ENCODE results near the gene UBFD1. TPM values are rescaled to one million over a fixed set of nuclear protein-coding genes. Genes with fewer than 3 reads are reported as not detected.

Gene UBFD1
- total RNA-seq, 4 donors from 2014 or later: 75.0 to 147 (median 127) TPM

DNA sequence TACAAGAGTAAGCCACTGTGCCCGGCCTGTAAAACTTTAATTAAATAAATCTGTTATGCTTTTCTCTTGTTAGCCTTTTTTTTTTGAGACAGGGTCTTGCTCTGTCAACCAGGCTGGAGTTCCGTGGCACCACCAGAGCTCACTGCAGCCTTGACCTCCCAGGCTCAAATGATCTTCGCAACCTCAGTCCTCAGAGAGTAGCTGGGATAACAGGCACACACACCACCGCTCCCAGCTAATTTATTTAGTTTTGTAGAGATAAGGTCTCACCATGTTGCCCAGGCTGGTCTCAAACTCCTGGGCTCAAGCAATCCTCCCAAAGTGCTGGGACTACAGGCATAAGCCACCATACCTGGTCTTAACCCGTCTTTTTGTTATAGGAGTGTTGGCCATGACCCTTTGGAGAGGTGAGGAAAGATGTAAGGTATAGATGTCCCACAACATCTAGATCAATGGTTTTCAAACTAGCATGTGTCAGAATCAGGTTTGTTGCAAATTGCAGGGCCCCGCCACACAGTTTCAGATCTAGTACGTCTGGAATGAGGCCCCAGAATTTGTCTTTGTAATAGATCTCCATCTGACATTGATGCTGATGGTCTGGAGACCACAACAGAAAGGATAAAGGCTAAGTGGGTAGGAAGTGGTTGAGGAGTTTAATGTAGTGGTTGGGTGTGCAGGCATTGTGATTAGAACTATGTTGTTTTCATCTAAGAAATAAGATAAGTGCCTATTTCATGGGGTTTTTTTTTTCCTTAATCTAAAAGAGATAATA lies 43.0 kb upstream of the UBFD1 start:
- no peak for TF ChIP-seq POLR2A (IDR thresholded peaks at IDR 0.05)
- TF ChIP-seq, protein P1, sequence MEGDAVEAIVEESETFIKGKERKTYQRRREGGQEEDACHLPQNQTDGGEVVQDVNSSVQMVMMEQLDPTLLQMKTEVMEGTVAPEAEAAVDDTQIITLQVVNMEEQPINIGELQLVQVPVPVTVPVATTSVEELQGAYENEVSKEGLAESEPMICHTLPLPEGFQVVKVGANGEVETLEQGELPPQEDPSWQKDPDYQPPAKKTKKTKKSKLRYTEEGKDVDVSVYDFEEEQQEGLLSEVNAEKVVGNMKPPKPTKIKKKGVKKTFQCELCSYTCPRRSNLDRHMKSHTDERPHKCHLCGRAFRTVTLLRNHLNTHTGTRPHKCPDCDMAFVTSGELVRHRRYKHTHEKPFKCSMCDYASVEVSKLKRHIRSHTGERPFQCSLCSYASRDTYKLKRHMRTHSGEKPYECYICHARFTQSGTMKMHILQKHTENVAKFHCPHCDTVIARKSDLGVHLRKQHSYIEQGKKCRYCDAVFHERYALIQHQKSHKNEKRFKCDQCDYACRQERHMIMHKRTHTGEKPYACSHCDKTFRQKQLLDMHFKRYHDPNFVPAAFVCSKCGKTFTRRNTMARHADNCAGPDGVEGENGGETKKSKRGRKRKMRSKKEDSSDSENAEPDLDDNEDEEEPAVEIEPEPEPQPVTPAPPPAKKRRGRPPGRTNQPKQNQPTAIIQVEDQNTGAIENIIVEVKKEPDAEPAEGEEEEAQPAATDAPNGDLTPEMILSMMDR (IDR thresholded peaks at IDR 0.05): no peak
- Histone ChIP-seq H3K4me3 (replicated peaks in 1 of 3) (no peak overlapping the region), H3K9me3 (no peaks in the 10 kb centered on the region), H3K27ac (no peak overlapping the region), H3K36me3 (no peaks in the 10 kb centered on the region), H3K4me1 (peaks cover 0 to 8% of the 10 kb centered on the region in 2 donors), H3K27me3 (no peaks in the 10 kb centered on the region)
- no peak for DNase-seq
- intact Hi-C loops (cut with DNase I): loop anchor here (5.0 kb wide), 1 partner anchor 48 kb away; no protein-coding TSS in a partner anchor
- 89 to 93% methylated on average over 7 of the region's 7 CpGs for WGBS, 2 donors

DNA sequence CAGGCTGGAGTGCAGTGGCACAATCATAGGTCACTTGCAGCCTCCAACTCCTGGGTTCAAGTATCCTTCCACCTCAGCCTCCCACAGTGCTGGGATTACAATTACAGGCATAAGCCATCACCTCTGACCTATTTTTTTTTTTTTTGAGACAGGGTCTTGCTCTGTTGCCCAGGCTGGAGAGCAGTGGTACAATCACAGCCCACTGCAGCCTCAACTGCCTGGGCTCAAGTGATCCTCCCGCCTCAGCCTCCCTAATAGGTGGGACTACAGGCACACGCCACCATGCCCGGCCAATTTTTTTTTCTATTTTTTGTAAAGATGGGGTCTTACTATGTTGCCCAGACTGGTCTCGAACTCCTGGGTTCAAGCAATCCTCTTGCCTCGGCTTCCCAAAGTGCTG lies 41.6 kb upstream of the UBFD1 start:
- H3K27ac ChIP-seq: no peak overlapping the region
- TF ChIP-seq, protein P1 (IDR thresholded peaks at IDR 0.05): no peak
- TF ChIP-seq POLR2A (IDR thresholded peaks at IDR 0.05): no peak
- H3K27me3 ChIP-seq: no peaks in the 10 kb centered on the region
- peaks cover 0 to 5% of the 10 kb centered on the region in 2 donors for H3K4me1 ChIP-seq
- no peaks in the 10 kb centered on the region for H3K9me3 ChIP-seq
- intact Hi-C loops (cut with DNase I): no loop called here
- DNase-seq: no peak
- WGBS, 2 donors: 98 to 99% methylated on average over 5 of the region's 5 CpGs
- H3K4me3 ChIP-seq (replicated peaks in 1 of 3): no peak overlapping the region
- H3K36me3 ChIP-seq: no peaks in the 10 kb centered on the region

DNA sequence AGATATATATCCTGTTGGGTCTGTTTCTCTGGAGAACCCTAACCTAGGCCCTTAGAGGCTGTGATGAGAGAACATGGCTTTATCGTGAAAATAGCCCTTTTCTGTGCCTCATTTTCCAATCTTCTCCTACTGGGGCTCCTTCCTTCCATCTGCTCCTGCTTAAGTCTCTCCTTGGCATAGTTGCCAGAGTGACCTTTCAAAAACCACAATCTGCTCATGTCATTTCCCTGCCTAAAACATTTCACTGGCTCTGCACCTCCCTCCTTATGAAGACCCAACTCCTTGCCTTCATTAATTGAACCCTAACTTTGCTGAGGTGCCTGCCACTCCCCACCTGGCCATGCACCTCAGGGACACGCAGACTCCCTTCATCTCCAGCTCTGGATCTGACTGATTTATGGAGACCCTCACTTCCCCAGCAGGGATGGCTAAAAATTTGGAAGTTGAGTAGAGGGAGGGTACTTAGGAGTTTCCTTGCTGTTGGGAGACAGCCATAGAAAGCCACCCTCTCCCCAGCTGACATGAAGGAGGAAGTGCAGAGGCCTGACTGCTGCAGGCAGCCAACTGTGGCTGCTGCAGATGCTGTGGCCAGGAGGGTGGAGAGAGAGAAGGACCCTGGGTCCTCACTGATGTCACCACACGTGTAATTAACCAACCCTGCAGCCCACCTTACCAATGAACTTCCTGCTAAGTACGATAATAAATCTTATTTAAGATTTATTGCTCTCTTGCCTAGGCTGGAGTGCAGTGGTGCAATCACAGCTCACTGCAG lies 41.0 kb upstream of the UBFD1 start:
- H3K9me3 ChIP-seq: no peaks in the 10 kb centered on the region
- no peak overlapping the region for H3K27ac ChIP-seq
- no peak overlapping the region for H3K4me3 ChIP-seq (replicated peaks in 1 of 3)
- TF ChIP-seq, protein P1 (IDR thresholded peaks at IDR 0.05): no peak
- TF ChIP-seq POLR2A (IDR thresholded peaks at IDR 0.05): no peak
- WGBS, 2 donors: 92 to 95% methylated on average over 4 of the region's 4 CpGs
- no peak for DNase-seq
- no peaks in the 10 kb centered on the region for H3K4me1 ChIP-seq
- H3K36me3 ChIP-seq: no peaks in the 10 kb centered on the region
- intact Hi-C loops (cut with DNase I): no loop called here
- no peaks in the 10 kb centered on the region for H3K27me3 ChIP-seq

DNA sequence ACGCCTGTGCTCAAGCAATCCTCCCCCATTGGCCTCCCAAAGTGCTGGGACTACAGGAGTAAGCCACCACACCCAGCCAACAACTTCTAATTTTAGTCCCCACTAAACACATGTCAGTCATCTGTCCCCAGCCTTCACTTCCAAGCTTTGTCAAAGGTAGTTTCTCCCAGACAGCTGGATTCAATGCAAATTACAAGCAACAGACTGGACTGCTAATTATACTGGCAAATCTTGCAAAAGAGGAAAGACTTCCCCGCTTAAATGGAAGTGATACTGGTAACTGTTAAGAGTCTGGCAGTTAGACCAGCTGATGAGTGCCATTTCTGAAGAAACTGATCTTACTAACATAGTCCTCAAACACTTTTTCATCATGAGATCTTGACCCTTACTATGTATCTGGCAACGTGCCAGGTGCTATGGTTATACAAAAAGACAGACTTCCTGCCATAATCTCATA lies 39.1 kb upstream of the UBFD1 start:
- intact Hi-C loops (cut with DNase I): no loop called here
- no peak overlapping the region for H3K27ac ChIP-seq
- H3K9me3 ChIP-seq: no peaks in the 10 kb centered on the region
- no peaks in the 10 kb centered on the region for H3K4me1 ChIP-seq
- TF ChIP-seq, protein P1 (IDR thresholded peaks at IDR 0.05): no peak
- TF ChIP-seq POLR2A (IDR thresholded peaks at IDR 0.05): no peak
- no peak for DNase-seq
- WGBS, 2 donors: 72 to 81% methylated on average over 3 of the region's 3 CpGs
- H3K27me3 ChIP-seq: no peaks in the 10 kb centered on the region
- H3K4me3 ChIP-seq (replicated peaks in 1 of 3): no peak overlapping the region
- peaks cover 0 to 11% of the 10 kb centered on the region in 2 donors for H3K36me3 ChIP-seq

DNA sequence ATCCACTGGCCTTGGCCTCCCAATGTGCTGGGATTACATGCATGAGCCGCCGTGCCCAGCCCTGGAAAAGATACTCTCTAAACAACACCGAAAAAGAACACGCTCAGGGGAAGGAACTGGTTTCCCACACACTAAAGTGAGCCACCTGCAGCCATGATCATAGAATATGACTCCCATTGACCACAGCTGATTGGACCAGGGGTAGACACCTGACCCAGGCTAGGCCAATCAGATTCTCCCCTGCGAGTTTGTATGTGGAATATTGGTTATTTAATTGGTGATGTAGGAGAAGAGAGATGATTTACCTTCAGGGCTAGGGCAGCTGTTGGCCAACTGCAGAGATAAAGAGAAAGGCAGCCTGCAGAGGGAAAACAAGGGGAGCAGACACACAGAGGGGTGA lies 38.2 kb upstream of the UBFD1 start:
- intact Hi-C loops (cut with DNase I): no loop called here
- DNase-seq: no peak
- Histone ChIP-seq H3K27me3 (no peaks in the 10 kb centered on the region), H3K9me3 (no peaks in the 10 kb centered on the region), H3K36me3 (peaks cover 0 to 19% of the 10 kb centered on the region in 2 donors), H3K27ac (no peak overlapping the region), H3K4me3 (replicated peaks in 1 of 3) (no peak overlapping the region), H3K4me1 (no peaks in the 10 kb centered on the region)
- TF ChIP-seq, protein P1 (IDR thresholded peaks at IDR 0.05): no peak
- no peak for TF ChIP-seq POLR2A (IDR thresholded peaks at IDR 0.05)
- 95 to 100% methylated on average over 3 to 5 of the region's 5 CpGs for WGBS, 2 donors
